HEK293 (cell line): Measurements from ENCODE around the gene CLDN16.

ENCODE experiments used
- ATF2 ChIP-seq: fragments of 450-650 bp; formaldehyde crosslinking; IDR thresholded peaks from 2 replicates; pipeline ENCODE4 v1.5.1; 2016; ENCODE audit warnings: missing biosample characterization, missing genetic modification characterization, low read depth
- BCL11A ChIP-seq: fragments of 450-650 bp; formaldehyde crosslinking; IDR thresholded peaks from 2 replicates; pipeline ENCODE4 v1.5.1; 2016; ENCODE audit warnings: low read depth, missing biosample characterization, missing genetic modification characterization
- EGR2 ChIP-seq: fragments of 450-650 bp; formaldehyde crosslinking; IDR thresholded peaks from 2 replicates; pipeline ENCODE4 v1.5.1; 2016; ENCODE audit warnings: low read depth, missing biosample characterization, missing genetic modification characterization
- ELK4 ChIP-seq: IDR thresholded peaks from 2 replicates; pipeline ENCODE4 v1.6.1; 2011; ENCODE audit warnings: mild to moderate bottlenecking, low read depth, low read length, borderline replicate concordance
- KLF17 ChIP-seq: fragments of 450-650 bp; formaldehyde crosslinking; IDR thresholded peaks from 2 replicates; pipeline ENCODE4 v1.5.1; 2016; ENCODE audit warnings: missing biosample characterization, missing genetic modification characterization
- TCF7L2 ChIP-seq: IDR thresholded peaks from 2 replicates; pipeline ENCODE4 v1.6.1; 2011; ENCODE audit warnings: low read depth, mild to moderate bottlenecking, inconsistent platforms, low read length, moderate library complexity, borderline replicate concordance
- TRIM28 ChIP-seq: IDR thresholded peaks from 2 replicates; pipeline ENCODE4 v1.6.1; 2011; ENCODE audit warnings: low read length, control low read depth, borderline replicate concordance
- TSHZ1 ChIP-seq: fragments of 450-650 bp; formaldehyde crosslinking; IDR thresholded peaks from 2 replicates; pipeline ENCODE4 v1.5.1; 2016; ENCODE audit warnings: missing biosample characterization, missing genetic modification characterization, borderline replicate concordance
- ZBTB11 ChIP-seq: fragments of 450-650 bp; formaldehyde crosslinking; conservative IDR thresholded peaks from 2 replicates; pipeline ENCODE4 v1.5.1; 2016; ENCODE audit warnings: low read depth, missing biosample characterization, missing genetic modification characterization
- ZBTB21 ChIP-seq: fragments of 450-650 bp; formaldehyde crosslinking; IDR thresholded peaks from 2 replicates; pipeline ENCODE4 v1.5.1; 2017; ENCODE audit warnings: missing biosample characterization, missing genetic modification characterization
- ZIC2 ChIP-seq: fragments of 450-650 bp; formaldehyde crosslinking; IDR thresholded peaks from 2 replicates; pipeline ENCODE4 v1.5.1; 2016; ENCODE audit warnings: missing biosample characterization, missing genetic modification characterization
- ZNF133 ChIP-seq: fragments of 450-650 bp; formaldehyde crosslinking; IDR thresholded peaks from 2 replicates; pipeline ENCODE4 v1.5.1; 2016; ENCODE audit warnings: missing biosample characterization, missing genetic modification characterization
- ZNF239 ChIP-seq: fragments of 450-650 bp; formaldehyde crosslinking; IDR thresholded peaks from 2 replicates; pipeline ENCODE4 v1.5.1; 2016; ENCODE audit warnings: missing biosample characterization, missing genetic modification characterization
- ZNF280C ChIP-seq: fragments of 450-650 bp; formaldehyde crosslinking; IDR thresholded peaks from 2 replicates; pipeline ENCODE4 v1.5.1; 2016; ENCODE audit warnings: missing biosample characterization, missing genetic modification characterization
- ZNF341 ChIP-seq: fragments of 450-650 bp; formaldehyde crosslinking; IDR thresholded peaks from 2 replicates; pipeline ENCODE4; 2016; ENCODE audit warnings: low read depth, missing biosample characterization, missing genetic modification characterization
- ZNF354C ChIP-seq: fragments of 450-650 bp; formaldehyde crosslinking; IDR thresholded peaks from 2 replicates; pipeline ENCODE4 v1.5.1; 2016; ENCODE audit warnings: missing biosample characterization, missing genetic modification characterization, low read depth, borderline replicate concordance
- ZNF37A ChIP-seq: fragments of 450-650 bp; IDR thresholded peaks from 2 replicates; pipeline ENCODE4 v1.5.1; 2018; ENCODE audit warnings: missing biosample characterization, missing genetic modification characterization
- ZNF48 ChIP-seq: fragments of 450-650 bp; formaldehyde crosslinking; IDR thresholded peaks from 2 replicates; pipeline ENCODE4 v1.5.1; 2016; ENCODE audit warnings: missing biosample characterization, missing genetic modification characterization
- ZNF514 ChIP-seq: fragments of 450-650 bp; formaldehyde crosslinking; IDR thresholded peaks from 2 replicates; pipeline ENCODE4 v1.5.1; 2016; ENCODE audit warnings: missing biosample characterization, missing genetic modification characterization
- ZNF585B ChIP-seq: fragments of 450-650 bp; formaldehyde crosslinking; IDR thresholded peaks from 2 replicates; pipeline ENCODE4 v1.5.1; 2016; ENCODE audit warnings: missing biosample characterization, missing genetic modification characterization
- ZNF600 ChIP-seq: fragments of 450-650 bp; formaldehyde crosslinking; IDR thresholded peaks from 2 replicates; pipeline ENCODE4 v1.5.1; 2016; ENCODE audit warnings: missing biosample characterization, missing genetic modification characterization

The CLDN16 gene

GRCh38 chr3:190424478-190425439, 36.8 kb downstream of the CLDN16 start (continued):
- TF ChIP-seq TRIM28 (peak; percentile 54; the same call in 1 of the 2 replicates), ZNF341 (tag by site-specific recombination) (no peak), ZNF280C (tag by site-specific recombination) (no peak), ZBTB11 (no peak), ZNF354C (no peak), TSHZ1 (tag by site-specific recombination) (no peak), TCF7L2 (no peak), ZNF239 (tag by site-specific recombination) (no peak), ZNF48 (tag by site-specific recombination) (no peak), ZBTB21 (tag by site-specific recombination) (no peak; the same call in 1 of the 2 replicates), ELK4 (no peak), EGR2 (tag by site-specific recombination) (peak; percentile 84), ZIC2 (tag by site-specific recombination) (no peak), ZNF133 (tag by site-specific recombination) (no peak), ZNF37A (no peak), ZNF600 (tag by site-specific recombination) (peak; percentile 77), KLF17 (tag by site-specific recombination) (0 out of 2 replicates have a peak, but pooled peaks have one; percentile 42), ZNF514 (no peak), ATF2 (no peak), ZNF585B (tag by site-specific recombination) (no peak), BCL11A (peak; percentile 99)
